GM19328 (cell line): ENCODE data around the gene PACS2.
"Not testable (repeated sequence)": the region's sequence is repeated elsewhere in the genome, so short reads cannot be mapped to it uniquely, and the experiment has no call there.

ENCODE experiments used
- ATAC-seq: cut with Tn5 transposase; IDR thresholded peaks from one replicate; pipeline ENCODE4 v1.9.1; 2021; ENCODE audit warnings: mild to moderate bottlenecking, moderate library complexity; ENCODE audit not compliant: unreplicated experiment

PACS2 gene

DNA sequence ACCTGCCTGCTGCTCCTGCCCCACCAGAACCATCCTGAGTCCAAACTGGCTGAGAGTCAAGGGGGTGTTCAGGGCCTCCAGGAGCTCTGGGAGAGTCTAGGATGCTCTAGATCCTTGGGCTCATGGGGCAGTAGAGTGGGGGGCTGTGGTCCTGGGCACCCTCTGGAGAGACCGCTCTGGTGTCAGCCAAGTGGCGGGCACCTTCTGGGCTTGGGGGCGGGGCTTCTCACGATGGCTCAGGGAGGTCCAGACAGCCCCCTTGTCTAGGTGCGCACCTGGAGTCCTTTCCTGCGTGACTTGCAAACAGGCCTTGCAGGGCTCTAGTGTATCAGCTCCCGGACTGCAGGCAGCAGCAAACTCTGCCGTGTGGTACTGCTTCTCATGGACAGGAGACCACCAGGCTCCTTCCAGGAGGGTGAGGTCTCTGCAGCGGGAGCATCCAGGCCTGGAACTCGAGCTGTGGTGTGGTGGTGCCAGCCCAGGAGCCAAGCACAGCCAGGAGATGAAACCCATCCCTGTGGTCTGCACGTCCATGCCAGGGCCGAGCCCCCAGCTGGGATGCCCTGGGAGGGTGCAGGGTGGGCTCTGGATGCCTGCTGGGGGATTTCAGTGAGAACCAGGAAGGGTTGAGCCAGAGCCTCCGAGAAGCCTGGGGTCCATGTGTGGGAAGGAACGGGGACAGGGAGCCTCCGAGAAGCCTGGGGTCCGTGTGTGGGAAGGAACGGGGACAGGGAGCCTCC lies 15.0 kb downstream of the PACS2 start:
- no peak for ATAC-seq

DNA sequence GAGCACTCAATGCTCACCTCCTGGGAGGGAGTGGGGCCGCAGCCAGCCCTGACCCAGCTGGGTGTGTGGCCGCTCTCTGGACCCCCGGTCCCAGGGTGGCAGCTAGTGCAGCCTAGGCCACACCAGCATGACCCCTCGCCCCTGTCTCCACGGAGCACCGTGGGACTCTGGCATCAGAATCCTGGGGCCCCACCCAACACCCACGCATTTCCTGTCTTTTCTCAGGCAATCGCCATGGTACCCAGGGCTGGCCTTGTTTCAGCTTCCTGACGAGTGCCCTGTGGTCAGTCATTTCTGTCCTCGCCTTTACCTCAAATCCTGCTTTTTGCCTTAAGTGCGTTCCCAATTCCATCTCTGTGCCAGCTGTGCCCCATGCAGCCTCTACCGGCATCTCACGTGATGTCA lies 15.9 kb downstream of the PACS2 start:
- ATAC-seq, result no peak

DNA sequence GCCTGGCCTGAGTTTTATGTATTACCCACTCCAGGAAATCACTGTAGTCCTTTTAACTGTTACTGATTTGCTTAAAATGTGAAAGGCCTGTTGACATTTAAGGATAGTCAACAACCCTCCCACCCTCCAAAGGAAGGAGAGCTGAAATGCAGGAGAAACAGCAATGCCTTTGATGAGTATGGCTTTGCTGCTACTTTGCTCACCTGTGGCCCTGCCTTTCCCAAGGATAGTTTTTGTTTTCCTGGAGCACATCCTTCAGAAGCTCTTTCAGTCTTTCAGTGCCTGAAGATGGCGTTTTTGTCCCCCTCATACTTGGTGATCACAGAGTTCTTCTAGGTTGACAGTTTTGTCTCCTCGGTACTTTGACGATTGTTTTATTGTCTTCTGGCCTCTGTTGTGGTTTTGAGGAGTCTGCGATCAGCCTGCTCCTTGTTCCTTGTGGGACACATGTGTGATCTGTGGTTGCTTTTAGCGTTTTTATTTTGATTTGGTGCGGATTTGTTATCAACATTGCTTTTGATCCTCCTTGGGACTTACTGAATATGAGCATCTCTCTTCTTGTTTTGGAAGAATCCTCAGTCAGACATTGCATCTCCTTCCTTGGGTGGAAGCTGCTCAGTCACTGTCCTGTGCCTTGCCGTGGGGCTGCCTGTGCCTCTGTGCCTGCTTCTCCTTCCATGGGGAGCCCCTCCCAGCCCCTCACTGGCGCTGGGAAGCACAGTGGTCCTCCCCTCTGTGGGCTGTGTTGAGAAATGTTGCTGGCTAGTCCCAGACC lies 17.2 kb downstream of the PACS2 start:
- ATAC-seq, result no peak

DNA sequence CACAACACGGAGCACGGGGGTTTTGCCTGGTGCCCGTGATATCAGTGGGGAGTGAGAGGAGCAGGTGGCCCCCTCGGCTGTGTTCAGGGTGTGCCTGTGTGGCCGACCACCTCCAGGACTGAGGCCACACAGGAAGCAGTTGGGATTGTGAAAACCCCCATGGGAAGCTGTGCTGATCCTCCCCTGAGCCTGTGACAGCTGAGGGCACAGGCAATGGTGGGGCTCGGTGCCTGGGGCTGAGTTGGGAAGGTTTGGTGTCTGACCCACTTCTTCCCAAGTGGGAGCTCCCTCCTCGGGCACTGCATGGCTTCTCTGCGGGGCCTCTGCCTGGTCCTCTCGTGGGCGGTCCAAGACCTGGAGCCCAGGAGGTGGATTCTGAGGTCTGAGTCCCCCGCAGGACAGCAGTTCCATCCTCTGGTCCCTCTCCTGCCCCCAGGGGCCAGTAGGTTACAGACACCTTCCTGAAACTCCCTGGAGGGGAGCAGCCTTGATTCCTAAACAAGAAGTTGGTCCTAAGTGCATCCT lies 17.9 kb downstream of the PACS2 start:
- ATAC-seq, result no peak

DNA sequence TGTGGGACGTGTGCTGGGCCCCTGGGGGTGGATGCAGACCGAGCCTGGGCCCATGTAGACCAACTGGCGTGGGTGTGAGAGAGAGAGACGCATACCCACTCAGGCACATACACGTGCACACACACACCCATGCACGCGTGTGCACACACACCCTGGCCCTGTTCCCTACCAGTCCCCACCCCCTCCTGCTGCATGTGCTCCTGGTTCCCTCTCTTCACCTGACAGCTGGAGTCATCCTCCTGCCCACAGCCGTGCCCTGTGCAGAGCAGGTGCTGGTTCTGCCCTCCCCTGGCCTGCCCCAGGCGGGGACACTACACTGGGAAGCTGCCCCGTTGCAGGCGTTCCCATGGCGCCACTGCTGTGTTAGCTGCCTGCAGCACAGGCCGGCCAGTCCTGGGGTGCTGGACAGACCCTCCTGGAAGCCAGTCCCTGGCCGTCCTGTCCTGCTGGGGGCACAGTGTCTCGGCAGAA lies 18.5 kb downstream of the PACS2 start:
- ATAC-seq, result no peak

DNA sequence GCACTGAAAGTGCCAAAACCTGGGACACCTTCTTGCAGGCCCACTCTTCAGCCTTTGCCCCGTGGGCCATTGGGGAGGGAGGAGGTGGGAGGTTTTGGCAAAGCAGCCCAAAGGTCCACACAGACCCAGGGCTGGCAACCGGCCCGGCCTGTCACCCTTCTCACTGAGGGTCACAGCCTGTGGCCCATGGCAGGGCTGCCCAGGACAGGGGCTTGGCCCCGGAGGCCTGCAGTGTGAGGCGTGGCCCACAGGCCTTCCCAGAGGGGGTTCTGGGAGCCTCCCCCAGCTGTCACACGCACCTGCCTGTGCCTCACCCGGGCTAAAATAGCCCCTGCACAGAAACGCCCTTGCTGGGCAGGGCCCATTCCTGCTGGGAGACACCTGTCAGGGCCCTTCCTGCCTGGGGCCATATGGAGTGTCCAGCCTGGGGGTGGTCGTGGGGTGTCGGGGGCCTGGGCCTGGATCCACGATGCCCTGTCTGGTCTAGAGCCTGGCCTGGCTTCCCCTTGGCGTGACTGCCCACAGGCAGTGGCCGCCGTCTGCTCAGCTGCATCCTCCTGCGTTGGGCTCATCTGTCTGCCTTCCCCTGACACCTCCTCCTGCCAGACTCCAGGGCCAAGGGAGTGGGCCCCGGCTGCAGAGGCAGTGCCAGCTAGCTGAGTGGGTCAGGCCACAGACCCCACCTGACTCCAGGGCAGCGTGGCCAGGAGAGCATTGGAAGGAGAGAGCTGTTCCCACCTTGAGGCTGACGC lies 19.2 kb downstream of the PACS2 start:
- ATAC-seq, result no peak

DNA sequence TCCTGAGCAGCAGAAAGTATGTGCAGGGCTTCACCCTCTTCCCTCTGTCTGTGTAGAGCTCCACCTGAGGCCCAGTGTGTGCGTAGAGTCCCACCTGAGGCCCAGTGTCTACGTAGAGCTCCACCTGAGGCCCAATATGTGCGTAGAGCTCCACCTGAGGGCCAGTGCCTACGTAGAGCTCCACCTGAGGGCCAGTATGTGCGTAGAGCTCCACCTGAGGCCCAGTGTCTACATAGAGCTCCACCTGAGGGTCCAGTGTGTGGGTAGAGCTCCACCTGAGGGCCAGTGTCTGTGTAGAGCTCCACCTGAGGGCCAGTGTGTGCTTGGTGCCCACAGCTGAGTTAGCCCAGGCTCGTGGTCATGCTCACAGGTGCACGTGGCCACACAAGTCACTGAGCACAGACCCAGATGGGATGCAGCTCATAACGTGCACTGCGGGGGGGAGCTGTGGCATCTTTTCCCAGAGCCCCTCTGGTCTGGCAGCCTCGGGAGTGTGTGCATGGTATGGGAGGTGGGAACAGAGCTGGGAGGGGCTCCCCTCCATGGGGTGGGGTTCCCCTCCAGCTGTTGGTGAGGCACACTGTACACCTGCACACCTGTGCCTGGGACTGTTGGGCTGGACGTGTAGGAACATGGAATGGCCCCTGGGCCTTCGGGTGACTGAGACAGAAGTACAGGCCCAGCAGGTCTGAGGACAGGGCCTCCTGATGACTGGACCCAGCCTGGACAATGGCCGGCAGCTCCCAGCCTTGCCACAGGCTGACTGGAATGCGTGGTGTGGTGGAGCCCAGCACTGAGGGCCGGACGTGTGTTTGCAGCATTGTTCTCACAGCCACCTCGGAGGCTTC lies 20.1 kb downstream of the PACS2 start:
- no peak for ATAC-seq

DNA sequence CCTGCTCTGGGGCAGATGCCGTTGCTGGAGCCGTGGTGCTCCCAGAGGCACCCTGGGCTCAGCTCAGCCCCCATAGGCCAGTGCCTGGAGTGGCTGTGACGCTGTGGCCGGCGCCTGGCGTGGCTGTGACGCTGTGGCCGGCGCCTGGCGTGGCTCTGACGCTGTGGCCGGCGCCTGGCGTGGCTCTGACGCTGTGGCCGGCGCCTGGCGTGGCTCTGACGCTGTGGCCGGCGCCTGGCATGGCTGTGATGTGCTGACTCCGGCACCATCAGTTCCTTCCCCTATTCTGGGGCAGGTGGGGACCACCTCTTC lies 20.6 kb downstream of the PACS2 start:
- ATAC-seq, result not testable (repeated sequence)

DNA sequence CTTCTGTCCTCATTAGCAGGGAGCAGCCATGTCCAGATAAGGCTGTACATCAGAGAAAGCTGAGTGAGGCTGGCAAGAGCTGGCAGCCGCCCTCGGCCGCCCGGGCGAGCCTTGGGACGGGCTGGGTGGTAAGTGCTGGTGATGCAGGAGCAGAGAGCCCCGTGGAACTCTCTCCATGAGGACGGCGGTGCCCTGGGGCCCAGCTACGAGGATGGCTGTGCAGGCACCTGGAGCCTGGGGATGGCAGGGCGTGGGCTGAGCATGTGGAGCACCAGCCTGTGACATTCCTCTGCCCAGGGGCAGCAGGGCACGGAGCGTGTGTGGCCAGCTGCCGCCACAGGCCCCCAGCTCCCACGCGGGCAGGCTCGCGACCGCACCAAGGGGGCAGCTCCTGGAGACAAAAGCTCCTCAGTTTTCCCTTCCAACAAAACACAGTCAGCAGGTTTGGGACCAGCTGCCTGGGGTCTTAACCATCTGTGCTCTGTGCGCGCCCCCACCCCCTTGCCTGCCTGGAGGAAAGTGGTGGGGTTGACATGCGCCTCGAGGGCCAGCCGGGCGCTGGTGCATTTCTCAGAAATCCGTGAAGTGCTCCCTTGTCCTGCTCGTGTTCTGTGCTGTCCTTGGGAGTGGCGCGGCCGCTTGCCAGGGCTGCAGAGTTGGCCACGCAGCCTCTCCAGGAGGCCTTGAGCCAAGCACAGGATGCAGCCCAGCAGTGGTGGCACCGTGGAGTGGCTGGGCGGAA lies 21.4 kb downstream of the PACS2 start:
- ATAC-seq, result no peak

DNA sequence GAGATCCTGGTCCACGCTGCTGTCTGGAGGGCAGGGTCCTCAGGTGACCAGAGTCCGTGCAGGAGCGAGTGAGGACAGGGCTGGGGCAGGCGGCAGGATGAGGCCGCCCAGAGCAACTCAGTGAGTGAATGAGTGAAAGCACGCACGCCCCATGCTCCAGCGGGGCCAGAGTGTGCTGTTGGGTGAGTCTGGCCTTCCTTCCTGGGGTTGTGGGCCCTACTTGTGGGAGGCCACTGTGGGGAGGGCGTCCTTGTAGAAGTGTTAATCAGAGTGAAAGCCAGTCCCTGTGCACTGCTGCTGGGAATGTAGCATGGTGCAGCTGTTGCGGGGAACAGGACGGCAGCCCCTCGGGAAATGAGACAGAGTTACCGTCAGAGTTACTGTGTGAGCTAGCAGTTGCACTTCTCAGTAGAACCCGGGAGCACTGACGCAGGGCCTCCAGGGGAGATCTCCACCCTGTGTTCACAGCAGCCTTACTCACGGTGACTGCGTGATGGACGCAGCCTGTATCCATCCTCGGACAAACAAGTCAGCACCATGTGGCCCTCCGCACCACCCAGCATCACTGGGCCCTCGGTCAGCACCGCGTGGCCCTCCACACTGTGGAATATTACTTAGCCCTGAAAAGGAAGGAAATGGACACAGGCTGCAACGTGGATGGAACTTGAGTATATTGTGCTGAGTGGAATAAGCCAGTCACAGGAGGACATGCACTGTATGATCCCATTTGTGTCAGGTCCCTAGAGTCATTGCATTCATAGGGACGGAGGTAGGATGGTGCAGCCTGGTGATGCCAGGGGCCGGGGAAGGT lies 22.1 kb downstream of the PACS2 start:
- ATAC-seq, result no peak

DNA sequence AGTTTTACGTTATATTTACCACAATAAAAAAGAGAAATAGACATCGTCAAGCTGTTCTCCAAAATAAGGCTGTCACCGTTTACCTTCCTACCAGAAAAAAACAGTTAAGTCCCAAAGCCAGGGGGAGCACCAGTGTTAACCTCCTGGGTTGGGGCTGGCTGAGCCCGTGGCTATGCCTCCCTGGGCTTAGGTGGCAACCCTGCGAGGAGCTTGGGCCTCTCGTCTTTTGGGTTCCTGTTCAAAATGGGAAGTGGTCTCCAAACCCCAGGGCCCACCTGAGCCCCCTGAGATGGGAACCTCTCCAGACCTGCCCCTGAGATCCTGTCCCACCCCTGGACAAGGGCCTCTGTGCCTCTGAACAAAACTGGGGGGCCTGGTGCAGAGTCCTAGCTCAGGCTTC lies 22.9 kb downstream of the PACS2 start:
- ATAC-seq, result no peak

DNA sequence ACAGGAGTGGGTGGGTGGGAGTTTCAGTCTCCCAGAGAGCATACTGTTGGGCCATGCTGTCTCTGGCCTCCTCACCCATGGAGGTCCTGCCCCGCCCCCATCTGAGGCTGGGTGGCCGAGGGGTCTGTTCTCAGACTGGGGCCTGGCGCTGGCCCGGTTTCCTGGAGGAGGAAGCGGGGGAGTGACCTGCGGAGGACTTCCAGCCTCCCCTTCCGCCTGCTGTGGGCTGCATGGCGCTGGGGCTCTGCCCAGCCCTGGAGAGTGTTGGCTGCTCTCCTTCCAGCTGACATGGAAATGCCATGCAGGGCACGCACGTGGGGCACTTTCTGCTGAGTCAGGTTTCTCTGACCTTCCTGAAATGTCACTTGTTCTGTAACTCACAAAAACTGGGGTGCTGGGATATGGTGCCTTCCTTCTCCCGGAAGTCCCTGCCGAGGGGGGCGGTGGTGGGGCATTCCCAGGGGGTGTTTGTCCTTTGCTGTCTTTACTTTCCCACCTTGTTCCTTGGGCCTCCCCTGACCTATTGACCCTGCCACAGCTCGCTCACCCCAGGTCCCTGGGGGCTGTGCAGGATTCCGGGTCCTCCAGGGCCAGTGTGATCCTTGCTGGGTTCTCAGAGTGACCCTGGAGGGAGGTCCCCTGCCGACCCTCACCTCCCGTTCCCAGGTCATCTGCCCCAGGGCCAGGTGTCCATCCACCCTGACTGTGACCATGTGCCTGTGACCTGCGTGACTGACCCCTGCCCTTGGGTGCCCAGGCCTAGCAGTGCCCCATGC lies 23.6 kb downstream of the PACS2 start:
- no peak for ATAC-seq

DNA sequence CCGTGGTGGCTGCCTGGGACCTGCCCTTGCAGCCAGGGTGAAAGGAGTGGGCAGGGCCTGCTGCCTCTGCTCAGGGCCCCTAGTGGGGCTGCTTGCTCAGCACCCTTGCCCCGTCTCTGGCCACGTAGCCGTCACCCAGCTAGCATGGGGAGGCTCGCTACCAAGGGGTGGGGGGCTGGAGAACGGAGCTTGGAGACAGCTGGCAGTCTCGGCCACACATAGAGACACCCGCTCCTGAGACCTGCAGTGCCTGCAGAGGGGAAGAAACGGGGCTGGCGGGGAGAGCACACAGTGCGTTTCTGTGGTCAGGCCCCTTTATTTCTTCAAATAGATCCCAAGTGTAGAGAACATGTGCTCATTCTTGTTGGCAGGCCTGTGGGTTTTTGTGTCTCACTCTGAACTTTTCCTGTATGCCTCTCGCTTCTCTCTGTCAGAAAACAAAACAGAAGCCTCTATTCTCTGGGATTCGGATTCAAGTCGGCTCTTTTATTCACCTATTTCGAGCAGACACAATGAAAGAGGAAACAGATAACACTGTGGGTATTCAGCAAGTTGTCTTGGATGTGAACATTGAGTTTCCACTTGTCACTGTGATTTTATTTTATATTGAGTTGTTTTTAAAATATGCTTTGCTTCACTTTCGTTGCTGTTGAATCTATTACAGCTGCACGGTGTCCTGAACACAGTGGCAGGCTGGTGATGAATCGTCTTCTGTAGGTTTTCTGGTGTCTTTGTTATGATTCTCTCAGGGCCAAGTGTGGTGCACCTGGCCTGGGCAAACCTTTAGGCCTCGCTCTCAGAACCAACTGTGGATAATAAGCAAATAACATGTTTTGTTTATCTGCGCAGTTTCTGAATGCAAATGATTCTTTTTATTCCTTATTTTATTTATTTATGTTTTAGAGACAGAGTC lies 26.5 kb downstream of the PACS2 start:
- ATAC-seq, result no peak

DNA sequence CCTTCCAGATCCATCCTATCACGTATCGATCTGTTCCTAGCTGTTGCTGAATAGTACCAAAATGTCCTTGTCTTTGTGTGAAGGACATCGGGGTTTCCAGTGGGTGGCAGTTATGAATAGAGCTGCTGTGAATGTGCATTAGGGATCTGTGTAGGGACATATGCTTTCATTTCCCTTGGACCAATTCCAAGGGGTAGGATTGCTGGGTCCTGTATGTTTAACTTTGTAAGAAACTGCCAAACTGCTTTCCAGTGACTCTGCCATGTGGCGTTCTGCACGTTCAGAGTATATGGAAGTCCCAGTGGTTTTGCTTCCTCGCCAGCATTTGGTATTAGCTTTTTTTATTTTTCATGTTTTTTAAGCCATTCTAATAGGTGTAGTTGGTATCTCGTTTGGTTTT lies 28.6 kb downstream of the PACS2 start:
- no peak for ATAC-seq

DNA sequence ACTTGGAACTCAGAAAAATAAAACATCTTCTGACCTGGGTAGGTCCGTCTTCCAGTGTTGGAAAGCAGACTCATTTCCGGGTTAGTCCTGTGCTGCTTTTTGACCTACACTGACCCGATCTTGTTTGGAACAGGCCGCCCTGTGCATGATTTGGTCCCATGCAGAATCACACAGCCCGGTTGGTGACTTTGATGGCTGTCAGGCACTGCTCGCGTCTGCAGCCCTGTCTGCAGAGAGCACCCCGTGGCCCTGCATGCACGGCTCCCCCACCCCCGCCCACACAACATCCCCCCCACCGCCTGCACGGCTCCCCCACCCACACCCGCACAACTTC lies 31.6 kb downstream of the PACS2 start:
- ATAC-seq, result no peak

DNA sequence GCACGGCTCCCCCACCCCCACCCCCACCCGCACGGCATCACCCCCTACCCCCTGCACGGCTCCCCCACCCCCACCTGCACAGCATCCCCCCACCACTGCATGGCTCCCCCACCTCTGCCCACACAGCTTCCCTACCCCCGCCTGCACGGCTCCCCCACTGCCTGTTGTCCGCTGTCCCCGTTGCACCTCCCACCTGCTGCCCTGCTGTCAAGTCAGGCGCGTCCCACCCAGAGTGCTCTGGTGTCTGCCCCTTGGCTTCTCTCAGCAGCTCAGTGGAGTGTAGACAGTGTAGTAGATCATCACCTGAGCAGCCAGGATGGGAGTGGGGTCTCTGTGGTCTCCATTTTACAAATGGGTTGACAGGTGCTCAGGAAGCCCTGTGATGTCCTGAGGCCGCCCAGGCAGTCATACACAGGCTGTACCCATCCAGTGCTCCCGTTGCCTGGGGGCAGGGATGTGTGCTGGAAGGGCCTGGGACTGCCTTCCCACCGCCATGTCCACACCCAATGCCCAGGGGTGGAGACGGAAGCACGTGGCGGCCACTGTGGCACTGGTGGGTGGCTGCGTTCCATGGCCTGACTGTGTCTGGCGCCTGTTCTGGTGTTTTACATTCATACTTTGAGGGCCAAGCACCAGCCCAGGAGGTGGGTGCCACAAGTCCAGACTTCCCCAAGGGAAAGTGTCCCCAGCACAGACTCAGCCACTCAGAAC lies 32.5 kb downstream of the PACS2 start:
- no peak for ATAC-seq

DNA sequence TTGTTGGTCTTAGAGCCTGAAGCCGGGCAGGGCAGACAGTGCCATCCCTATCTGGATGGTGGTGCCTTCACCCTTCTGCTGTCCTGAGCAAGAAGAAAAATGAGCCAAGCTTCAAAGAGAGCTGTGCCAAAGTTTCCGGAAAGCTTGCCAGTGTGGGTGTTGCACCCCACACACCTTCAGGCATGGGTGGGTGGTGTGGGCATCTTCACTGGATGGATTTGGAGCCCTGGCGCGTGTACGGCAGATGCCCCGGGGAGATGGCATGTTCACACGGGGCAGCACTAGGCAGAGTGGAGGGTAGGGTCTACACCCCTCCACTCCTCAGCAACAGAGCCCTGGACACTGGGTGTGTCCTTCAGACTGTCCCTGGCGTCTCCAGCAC lies 33.0 kb downstream of the PACS2 start:
- ATAC-seq, result no peak
